Activated CD4-positive, CD25-positive, alpha-beta regulatory T cell treated with anti-CD3 and anti-CD28 coated beads, Interleukin-2, amount 50 U/mL, for 16 hours (primary cell): Measurements from ENCODE around the gene IWS1.
"Not testable (repeated sequence)": the region's sequence is repeated elsewhere in the genome, so short reads cannot be mapped to it uniquely, and the experiment has no call there.

Source experiments
- DNase-seq: peaks from one replicate; pipeline ENCODE4 v3.0.0-alpha.2; 2020; ENCODE audit warnings: low read depth, low spot score

Gene IWS1

GRCh38 chr2:127528487-127528886, 2.2 kb upstream of the IWS1 start:
- DNase-seq, result no peak

DNA sequence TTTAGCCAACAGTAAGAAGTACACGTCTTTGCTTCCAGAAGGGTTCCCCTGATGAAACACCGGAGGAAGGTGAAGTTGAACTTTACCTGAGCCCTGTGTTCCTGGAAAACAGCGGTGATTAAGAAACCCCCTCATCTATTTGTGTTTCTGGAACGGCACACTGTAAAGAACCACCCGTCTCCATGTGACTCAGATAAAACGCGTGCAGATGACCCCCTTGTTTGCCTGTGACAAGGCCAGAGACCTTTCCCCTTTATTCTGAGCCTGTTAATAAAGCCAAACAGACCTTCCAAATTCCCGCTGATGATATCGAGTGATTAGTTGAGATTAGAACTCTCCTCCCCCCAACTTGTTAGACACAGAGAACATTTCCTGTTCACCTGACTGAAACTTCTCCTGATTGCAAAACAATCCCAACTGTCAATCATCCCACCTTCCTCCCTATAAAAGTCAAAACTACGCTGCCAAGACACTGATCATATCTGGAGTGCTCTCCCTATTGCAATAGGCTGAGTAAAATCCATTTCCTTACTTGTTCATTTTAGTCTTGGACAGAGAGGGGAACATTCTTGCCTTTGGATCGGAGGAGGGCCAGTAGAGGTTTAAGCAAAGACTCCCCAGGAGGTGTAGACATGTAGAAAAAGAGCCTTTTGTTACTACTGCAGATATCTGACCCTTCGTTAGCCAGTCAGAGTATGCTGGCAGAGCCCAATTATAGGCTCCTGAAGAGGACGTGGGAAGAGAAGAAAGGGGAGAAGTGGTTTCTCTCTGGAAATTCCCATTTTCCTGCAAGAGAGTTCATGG, 914 bp upstream of the IWS1 start:
- DNase-seq, result no peak

GRCh38 chr2:127525691-127526131, 578 bp downstream of the IWS1 start:
- DNase-seq, result no peak

GRCh38 chr2:127524198-127524834, 2.0 kb downstream of the IWS1 start:
- DNase-seq, result not testable (repeated sequence)

DNA sequence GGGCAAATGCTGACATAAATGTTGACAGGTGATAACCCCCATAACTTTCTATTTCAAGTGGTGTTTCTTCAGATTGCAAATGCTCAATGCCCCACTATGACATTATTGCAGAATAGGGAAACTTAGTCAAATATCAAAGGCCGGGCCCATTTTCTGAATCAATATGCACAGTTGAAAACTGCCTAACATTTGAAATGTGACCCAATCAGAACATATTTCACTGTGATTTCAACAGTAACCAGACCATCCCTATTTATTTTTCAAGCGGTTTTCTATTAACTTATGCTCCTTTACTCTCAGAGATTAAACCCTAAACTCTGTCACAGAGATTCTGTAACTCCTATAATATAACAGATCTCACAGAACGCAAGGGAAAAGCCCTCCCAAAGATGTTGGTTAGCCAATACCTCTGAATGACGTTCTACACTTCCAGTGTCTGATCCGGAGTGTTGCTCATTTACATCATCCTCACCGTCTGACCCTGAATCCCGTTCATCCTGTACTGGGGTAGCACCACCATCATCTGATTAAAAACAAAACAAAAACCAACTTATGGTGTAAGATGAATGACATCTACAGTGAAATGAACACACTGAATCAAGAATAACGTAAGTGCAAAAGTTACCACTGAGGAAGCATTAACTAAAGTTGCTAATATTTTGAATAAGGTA, 2.9 kb downstream of the IWS1 start:
- no peak for DNase-seq

- no peak for DNase-seq
Measured at GRCh38 chr2:127520424-127520823, 5.9 kb downstream of the IWS1 start.

- no peak for DNase-seq
Measured at GRCh38 chr2:127517465-127517864, 8.8 kb downstream of the IWS1 start.

DNA sequence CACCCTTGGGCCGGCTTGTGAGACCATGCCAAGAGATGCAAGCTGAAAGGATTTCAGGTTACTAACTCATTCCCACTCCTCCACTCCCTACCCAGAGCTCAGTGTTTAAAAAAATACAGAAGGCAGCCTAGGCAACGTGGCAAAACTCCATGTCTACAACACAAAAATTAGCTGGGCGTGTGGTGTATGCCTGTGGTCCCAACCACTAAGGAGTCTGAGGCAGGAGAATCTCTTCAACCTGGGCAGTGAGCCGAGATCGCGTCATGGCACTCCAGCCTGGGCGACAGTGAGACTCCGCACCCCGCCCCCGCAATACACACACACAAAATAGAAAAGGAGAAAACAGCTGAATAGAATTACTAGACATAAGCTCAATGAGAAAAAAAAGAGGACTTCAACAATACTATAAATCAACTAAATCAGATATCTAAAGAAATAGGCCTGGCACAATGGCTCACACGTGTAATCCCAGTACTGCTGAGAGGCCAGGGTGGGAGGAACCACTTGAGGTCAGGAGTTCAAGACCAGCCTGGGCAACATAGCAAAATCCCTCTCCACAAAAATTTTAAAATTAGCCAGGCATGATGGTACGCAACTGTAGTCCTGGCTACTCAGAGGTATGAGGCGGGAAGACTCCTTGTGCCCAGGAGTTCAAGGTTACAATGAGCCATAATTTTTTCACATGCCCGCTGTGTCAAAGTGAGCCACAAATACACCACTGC, 10.1 kb downstream of the IWS1 start:
- no peak for DNase-seq

DNA sequence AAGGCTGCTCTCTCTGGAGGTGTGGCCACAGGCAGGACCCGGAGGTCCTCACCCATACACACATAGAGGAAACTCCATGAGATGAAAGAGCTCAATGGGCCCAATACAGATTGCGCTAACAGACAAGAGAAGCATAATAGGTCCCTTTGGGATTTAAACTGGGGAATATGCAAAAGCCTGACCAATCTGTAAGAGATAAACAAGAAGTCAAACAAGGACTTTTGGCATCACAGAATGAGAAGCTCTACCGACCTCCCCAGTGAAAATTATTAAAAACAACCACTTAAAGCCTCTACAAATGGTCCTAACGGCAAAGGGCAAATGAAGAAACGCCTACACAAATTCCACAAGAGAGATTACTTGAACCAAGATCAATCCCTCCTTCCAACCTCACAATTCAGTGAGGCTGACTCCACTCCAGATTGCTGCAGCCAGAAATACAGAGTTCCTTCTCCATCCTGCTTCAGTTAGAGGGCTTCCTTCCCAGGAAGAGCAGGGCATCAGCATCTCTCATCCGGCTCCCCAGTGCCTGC, 10.8 kb downstream of the IWS1 start:
- no peak for DNase-seq

DNA sequence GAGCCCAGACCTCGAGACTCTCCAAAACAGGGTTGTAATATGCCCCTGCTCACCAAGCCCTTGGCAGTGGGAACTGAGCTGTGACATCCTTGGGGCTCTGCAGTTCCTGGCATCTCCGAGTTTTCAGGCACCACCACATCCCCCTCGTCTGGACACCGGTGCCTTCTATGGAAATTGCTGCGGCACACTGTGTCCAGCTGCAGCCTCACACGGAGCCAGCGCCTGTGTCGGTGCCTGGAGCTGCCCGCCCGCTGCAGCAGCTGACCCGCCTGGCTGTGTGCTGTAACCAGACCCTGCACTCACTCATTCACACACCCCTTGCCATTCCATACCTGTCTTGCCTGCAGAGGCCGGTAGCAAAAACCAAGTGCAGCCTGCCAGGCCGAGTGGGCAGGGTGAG, 11.8 kb downstream of the IWS1 start:
- no peak for DNase-seq

DNA sequence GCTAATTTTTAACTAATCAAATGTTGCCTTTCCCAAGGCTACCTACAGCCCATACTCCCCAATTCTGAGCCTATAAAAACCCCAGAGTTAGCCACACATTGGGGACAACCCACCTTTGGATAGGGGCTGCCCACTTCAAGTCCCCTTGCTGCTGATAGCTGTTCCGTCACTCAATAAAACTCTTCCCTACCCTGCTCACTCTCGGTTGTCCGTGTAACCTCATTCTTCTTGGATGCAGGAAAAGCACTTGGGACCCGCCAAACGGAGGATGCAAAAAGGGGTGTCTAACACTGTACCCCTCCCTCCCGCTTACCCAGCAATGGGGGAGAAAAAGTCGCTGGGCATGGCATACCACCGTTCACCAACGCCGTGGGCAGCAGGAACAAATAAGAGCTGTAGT, 12.2 kb downstream of the IWS1 start:
- no peak for DNase-seq

DNA sequence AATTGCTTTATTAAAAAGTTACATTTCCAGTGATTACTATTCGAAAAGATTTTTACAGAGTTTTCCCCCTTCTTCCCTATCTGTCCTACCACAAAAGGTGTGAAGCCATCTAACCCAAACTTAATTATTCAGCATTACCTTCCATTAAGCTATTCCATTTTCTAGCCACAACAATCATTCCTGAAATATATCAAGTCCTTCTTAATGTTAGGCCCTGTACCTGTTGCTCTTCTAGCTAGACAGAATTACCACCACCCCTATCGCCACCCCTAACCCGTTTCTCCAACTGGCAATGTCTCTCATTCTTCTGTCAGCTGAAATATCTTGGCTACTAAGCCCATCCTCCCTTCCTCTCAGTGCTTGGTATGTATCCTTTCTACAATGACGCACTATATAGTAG, 13.9 kb downstream of the IWS1 start:
- no peak for DNase-seq

DNA sequence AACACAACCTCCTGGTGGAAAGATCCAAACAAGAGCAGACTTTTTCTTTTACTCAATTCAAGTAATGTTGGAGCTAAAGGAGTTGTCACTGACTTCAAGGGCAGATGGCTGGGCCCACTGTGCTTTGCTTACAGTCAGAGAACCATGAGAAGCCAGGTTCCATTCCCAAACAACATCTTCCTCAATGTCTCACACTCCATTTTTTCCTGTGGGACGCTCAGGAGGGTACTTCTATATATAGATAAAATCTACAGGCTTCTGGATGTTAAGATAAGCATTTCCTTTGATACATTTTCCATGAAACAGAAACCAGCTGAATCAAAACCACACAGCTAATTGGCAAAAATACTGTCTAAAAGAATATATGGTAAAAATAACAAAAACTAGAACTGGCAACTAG, 14.4 kb downstream of the IWS1 start:
- no peak for DNase-seq

- no peak for DNase-seq
Measured at GRCh38 chr2:127511090-127511695, 15.1 kb downstream of the IWS1 start.

DNA sequence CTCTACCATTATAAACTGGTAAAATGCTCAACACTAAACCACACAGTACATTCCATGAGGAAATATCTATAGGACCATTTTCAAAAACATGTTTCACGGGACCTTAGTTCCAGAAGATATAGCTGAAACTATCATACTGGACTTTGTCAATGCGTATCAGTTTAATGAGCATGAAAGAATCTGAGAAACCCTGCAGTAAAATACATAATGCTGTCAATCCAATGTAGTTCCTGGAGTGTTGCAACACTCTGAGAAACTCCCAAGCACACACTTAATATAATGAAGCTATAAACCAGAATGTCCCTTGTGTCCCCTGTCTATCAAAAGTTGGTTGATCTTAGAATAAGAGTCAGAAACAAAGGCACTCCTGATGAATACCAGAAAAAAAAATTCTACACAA, 16.2 kb downstream of the IWS1 start:
- no peak for DNase-seq

DNA sequence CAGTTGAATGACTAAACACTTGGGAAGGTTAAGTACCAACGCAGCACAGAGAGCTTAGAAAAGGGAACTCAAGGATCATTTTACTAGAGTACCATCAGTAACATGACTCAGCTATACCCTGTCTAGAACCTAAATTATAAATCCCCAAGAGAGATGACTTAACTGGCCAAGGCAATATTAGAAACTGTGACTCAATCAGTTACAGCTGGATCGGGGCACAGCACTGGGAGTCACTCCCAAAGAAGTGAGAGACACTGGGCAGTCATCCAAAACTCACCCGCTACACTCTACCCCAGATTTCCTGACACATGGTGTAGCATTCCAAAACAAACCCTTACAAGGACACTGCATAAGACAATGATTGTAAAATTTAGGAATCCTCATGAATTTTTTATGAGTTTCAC, 17.7 kb downstream of the IWS1 start:
- no peak for DNase-seq

DNA sequence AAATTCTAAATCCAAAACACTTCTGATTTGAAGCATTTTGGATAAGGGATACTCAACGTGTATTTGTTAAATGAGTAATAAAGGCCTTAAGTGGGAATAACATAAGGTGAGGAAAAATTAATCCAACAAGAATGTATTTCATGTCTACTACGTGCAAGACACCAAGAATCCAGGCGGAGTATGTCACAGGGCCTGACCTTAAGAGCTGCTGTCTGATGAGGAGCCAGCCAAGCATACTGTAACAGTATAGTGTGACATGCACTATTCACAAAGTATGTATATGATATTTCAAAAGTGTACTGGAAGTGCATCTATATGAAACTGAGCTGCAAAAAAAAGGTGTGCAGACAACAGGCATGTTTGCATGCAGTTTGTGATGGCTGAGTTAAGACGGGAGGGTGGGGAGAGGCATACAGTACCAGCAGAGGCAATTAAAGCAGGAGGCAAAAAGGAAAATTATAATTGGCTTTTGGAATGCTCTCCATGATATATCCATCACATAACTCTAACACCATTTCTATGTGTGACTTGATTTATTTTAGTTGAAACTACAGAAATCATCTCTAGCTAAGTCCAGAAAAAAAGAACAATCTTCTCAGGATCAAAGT, 18.2 kb downstream of the IWS1 start:
- DNase-seq, result no peak

- DNase-seq, result no peak
Measured at GRCh38 chr2:127506510-127506909, 19.8 kb downstream of the IWS1 start.

DNA sequence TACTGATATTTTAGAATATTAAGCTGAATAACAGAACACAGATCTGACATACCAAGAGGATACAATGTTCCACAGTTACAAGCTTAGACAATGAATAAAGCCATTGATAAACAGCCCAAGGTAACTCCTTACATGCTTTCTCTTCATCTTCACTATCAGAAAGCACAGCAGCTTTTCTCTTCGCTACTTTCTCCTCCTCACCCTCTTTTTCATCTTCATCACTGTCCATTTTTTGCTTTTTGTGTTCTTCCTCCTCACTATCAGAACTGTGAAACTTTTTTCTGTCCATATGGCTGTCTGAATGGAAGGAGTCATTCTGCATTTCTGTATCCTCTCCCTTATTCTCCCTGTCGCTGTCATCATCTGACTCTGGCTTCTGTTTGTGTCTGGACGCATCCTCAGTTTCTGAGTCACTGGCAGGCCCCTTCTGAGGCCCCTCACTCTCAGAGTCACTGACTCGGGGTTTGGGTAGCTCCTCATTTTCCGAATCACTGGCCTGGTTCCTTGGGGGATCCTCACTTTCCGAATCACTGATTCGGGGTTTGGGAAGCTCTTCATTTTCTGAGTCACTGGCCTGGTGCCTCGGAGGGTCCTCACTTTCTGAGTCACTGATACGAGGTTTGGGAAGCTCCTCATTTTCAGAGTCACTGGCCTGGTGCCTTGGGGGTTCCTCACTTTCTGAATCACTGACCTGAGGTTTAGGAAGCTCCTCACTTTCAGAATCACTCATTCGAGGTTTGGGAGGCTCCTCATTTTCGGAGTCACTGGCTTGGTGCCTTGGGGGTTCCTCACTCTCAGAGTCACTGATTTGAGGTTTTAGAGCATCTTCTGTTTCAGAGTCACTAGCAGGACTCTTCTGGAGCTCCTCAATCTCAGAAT, 21.5 kb downstream of the IWS1 start:
- no peak for DNase-seq

GRCh38 chr2:127503491-127503890, 22.8 kb downstream of the IWS1 start:
- DNase-seq, result no peak
